Glutamatergic neuron (in vitro differentiated cells): ENCODE results near the gene GUCA2A. TPM values are rescaled to one million over a fixed set of nuclear protein-coding genes. Genes with fewer than 3 reads are reported as not detected.

ENCODE experiments used
- DNase-seq: peaks from one replicate; pipeline ENCODE4 v3.0.0; 2022
- H3K27ac Mint-ChIP-seq: one replicate; pipeline ENCODE4 v1.8.0; 2020; ENCODE audit warnings: mild to moderate bottlenecking, mixed read lengths, inconsistent platforms; ENCODE audit not compliant: unreplicated experiment
- H3K27me3 Mint-ChIP-seq: one replicate; pipeline ENCODE4 v1.8.0; 2020; ENCODE audit warnings: mild to moderate bottlenecking, moderate library complexity, mixed read lengths, inconsistent platforms; ENCODE audit not compliant: unreplicated experiment
- H3K36me3 Mint-ChIP-seq: one replicate; pipeline ENCODE4 v1.8.0; 2020; ENCODE audit warnings: mild to moderate bottlenecking, mixed read lengths, inconsistent platforms; ENCODE audit not compliant: unreplicated experiment
- H3K4me1 Mint-ChIP-seq: one replicate; pipeline ENCODE4 v1.8.0; 2020; ENCODE audit warnings: mild to moderate bottlenecking, low read depth, mixed read lengths, inconsistent platforms; ENCODE audit not compliant: unreplicated experiment
- H3K4me3 Mint-ChIP-seq: one replicate; pipeline ENCODE4 v1.8.0; 2020; ENCODE audit warnings: mild to moderate bottlenecking, mixed read lengths, inconsistent platforms; ENCODE audit not compliant: unreplicated experiment
- H3K9me3 Mint-ChIP-seq: one replicate; pipeline ENCODE4 v1.8.0; 2020; ENCODE audit warnings: mild to moderate bottlenecking, moderate library complexity, mixed read lengths, inconsistent platforms; ENCODE audit not compliant: unreplicated experiment
- CTCF ChIP-seq: fragments of 200-600 bp; sonication (generic); IDR thresholded peaks from one replicate; pipeline ENCODE4 v1.5.0; 2021; ENCODE audit not compliant: partially characterized antibody, unreplicated experiment
- total RNA-seq: library from RNA; stranded (reverse); fragmentation: NEBNext Ultra II Directional; extraction: Animal tissue kit (Norgen Biotek cat#: 25700); gene quantifications from one replicate; pipeline ENCODE4 v1.2.1, GENCODE V29; 2021; ENCODE audit not compliant: unreplicated experiment

GUCA2A gene
- total RNA-seq, 1 donor from 2014 or later, result not detected

GRCh38 chr1:42135426-42135825 lies 29.1 kb downstream of the GUCA2A start:
- Mint-ChIP-seq H3K4me3 (no peak overlapping the region), H3K36me3 (no peaks in the 10 kb centered on the region), H3K27ac (no peak overlapping the region), H3K27me3 (peaks cover 4% of the 10 kb centered on the region), H3K9me3 (no peaks in the 10 kb centered on the region), H3K4me1 (peaks cover 10% of the 10 kb centered on the region)
- DNase-seq, result no peak
- TF ChIP-seq CTCF, result no peak

- DNase-seq, result no peak
- Mint-ChIP-seq H3K4me3 (no peak overlapping the region), H3K36me3 (no peaks in the 10 kb centered on the region), H3K27ac (no peak overlapping the region), H3K27me3 (peaks cover 4% of the 10 kb centered on the region), H3K9me3 (no peaks in the 10 kb centered on the region), H3K4me1 (peaks cover 10% of the 10 kb centered on the region)
- no peak for TF ChIP-seq CTCF
Observed at GRCh38 chr1:42133809-42134526, 30.6 kb downstream of the GUCA2A start.

- peaks cover 4% of the 10 kb centered on the region for H3K27me3 Mint-ChIP-seq
- no peak for TF ChIP-seq CTCF
- no peak for DNase-seq
- H3K4me1 Mint-ChIP-seq, result peaks cover 8% of the 10 kb centered on the region
- H3K36me3 Mint-ChIP-seq, result no peaks in the 10 kb centered on the region
- no peak overlapping the region for H3K4me3 Mint-ChIP-seq
- H3K27ac Mint-ChIP-seq, result no peak overlapping the region
- H3K9me3 Mint-ChIP-seq, result no peaks in the 10 kb centered on the region
Observed at GRCh38 chr1:42133390-42133789, 31.2 kb downstream of the GUCA2A start.

- H3K4me1 Mint-ChIP-seq, result no peaks in the 10 kb centered on the region
- H3K27ac Mint-ChIP-seq, result no peak overlapping the region
- H3K36me3 Mint-ChIP-seq, result peaks cover 4% of the 10 kb centered on the region
- no peak for DNase-seq
- H3K9me3 Mint-ChIP-seq, result no peaks in the 10 kb centered on the region
- no peak for TF ChIP-seq CTCF
- H3K4me3 Mint-ChIP-seq, result no peak overlapping the region
- no peaks in the 10 kb centered on the region for H3K27me3 Mint-ChIP-seq
Observed at GRCh38 chr1:42130061-42130660, 34.4 kb downstream of the GUCA2A start.

GRCh38 chr1:42128964-42129363 lies 35.6 kb downstream of the GUCA2A start:
- H3K4me3 Mint-ChIP-seq, result no peak overlapping the region
- no peak for DNase-seq

More at GRCh38 chr1:42128964-42129363, 35.6 kb downstream of the GUCA2A start:
- TF ChIP-seq CTCF, result no peak
- Mint-ChIP-seq H3K9me3 (no peaks in the 10 kb centered on the region), H3K4me1 (no peaks in the 10 kb centered on the region), H3K36me3 (peaks cover 4% of the 10 kb centered on the region), H3K27me3 (no peaks in the 10 kb centered on the region), H3K27ac (no peak overlapping the region)
